SW 1271 (cell line): ENCODE data around the gene MT1H.

ENCODE experiments used
- DNase-seq, 2 experiments: peaks; one replicate each; lab custom pipeline; 2025; lab: John Stamatoyannopoulos, UW

MT1H gene

GRCh38 chr16:56636616-56637413, 32.8 kb upstream of the MT1H start:
- no peak for DNase-seq

GRCh38 chr16:56637814-56638750, 31.5 kb upstream of the MT1H start, which contains the start of gene MT1A:
TSS of gene MT1A (plus strand) at chr16:56638666. CDS start at chr16:56638739, 73 bp downstream.
- DNase-seq, result no peak

GRCh38 chr16:56639045-56639444, 30.6 kb upstream of the MT1H start:
- DNase-seq, result no peak

GRCh38 chr16:56640076-56640475, 29.5 kb upstream of the MT1H start:
- DNase-seq, result no peak

- no peak for DNase-seq
Observed at GRCh38 chr16:56641166-56641565, 28.4 kb upstream of the MT1H start.

- DNase-seq, result no peak
Observed at GRCh38 chr16:56643080-56643778, 26.4 kb upstream of the MT1H start.

- DNase-seq, result no peak
Observed at GRCh38 chr16:56643833-56644232, 25.8 kb upstream of the MT1H start.

- DNase-seq, result no peak
Observed at GRCh38 chr16:56645311-56645710, 24.3 kb upstream of the MT1H start.

GRCh38 chr16:56645838-56646237, 23.8 kb upstream of the MT1H start:
- no peak for DNase-seq

GRCh38 chr16:56647641-56648431, 21.8 kb upstream of the MT1H start:
- no peak for DNase-seq

- DNase-seq, result no peak
Observed at GRCh38 chr16:56649271-56649670, 20.3 kb upstream of the MT1H start.

GRCh38 chr16:56649820-56650219, 19.8 kb upstream of the MT1H start:
- DNase-seq, result no peak

- DNase-seq, result no peak
Observed at GRCh38 chr16:56651586-56651985, 18.0 kb upstream of the MT1H start, which contains the start of gene MT1B. TSS of gene MT1B (plus strand) at chr16:56651886. CDS start at chr16:56651954, 68 bp downstream.

- no peak for DNase-seq
Observed at GRCh38 chr16:56652600-56652999, 17.0 kb upstream of the MT1H start.

GRCh38 chr16:56653218-56653617, 16.4 kb upstream of the MT1H start:
- no peak for DNase-seq

GRCh38 chr16:56657555-56658326, 11.9 kb upstream of the MT1H start, which contains the start of gene MT1F:
TSS of gene MT1F (plus strand) at chr16:56657959. CDS start at chr16:56658059, 100 bp downstream.
- DNase-seq, result no peak

GRCh38 chr16:56658327-56658875, 11.2 kb upstream of the MT1H start:
- DNase-seq, result no peak

- no peak for DNase-seq
Observed at GRCh38 chr16:56662357-56663354, 7.0 kb upstream of the MT1H start.

GRCh38 chr16:56664506-56664905, 5.1 kb upstream of the MT1H start:
- no peak for DNase-seq
